DMS53 (cell line): Measurements from ENCODE around the gene MED15.

Experiments used
- DNase-seq: peaks from one replicate; lab custom pipeline; 2025; lab: John Stamatoyannopoulos, UW

The MED15 gene

DNA sequence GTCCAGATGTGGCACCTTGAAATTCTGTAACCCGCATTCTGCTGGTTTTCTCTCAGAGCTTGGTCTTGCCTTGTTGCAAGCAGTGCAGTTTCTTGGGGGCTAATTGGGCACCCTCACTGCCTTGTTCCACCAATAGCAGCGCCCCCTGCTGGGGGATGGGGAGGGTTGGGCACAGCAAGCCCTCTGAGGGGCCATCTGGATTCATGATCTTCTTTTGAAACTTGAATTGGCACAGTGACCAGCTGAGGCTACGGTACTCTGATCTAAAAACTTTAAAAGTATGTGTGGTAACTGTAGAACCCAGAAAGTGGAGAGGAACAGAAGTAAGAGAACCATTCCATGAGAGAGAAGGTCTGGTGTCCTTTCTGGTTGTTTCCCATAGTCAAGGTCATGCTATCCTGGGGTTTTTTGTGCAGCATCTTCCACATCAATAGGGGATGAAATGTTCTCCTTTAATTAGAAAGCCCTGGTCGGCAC, 64.2 kb downstream of the MED15 start:
- DNase-seq: peak; percentile 12

DNA sequence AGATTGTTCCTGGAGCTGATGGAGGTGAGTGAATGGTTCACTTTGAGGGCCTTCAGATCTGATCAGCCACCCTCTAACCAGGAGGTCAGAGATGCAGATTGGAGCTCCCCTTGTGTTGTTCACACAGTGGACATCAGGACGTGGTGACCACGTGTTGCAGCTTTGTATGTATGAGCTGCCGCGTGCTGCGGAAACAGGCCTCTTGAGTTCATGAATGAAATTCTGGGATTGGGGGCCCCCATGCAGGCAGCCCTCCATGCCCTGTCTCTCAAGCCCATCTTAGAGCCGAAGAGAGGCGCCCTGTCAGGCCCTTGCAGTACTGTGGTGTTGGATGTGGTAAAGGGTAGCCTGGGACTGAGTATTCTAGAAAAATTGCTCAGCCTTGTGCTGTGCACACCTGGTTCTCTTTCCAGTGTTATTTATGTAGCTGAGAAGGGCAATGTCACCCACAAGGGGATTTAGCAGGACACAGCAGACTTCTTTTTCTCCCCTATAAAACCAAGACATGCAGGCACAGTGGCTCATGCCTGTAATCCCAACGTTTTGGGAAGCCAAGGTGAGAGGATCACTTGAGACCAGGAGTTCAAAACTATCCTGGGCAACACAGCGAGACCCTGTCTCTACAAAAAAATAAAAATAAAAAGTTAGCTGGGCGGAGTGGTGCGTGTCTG, 64.9 kb downstream of the MED15 start:
- no peak for DNase-seq

DNA sequence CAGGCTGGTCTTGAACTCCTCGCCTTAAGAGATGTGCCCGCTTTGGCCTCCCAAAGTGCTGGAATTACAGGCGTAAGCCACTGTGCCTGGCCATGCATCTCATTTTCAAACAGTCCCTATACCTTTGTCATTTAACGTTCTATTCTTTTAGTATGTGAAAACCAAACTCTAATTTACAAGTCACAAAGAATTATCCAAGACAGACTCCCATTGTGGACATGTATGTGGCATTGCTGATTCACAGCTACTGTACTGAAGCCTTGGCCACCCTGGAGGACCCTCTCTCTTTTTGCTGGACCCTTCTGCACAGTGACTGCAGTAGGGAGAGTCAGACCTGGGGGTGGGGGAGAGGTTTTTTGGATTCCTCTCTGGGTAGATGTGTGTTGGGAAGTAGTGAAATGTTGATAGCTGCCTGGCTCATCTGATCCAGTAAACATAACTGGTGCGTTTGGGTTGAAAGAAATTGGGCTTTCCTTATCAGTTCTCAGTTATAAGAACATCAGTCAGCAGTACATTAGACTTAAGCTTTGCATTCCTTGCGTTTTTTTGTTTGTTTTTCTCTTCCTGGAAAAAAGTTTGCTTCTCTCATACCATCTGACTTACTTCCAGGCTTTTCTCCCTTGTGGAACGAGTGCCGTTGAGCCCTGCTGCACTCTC, 65.9 kb downstream of the MED15 start:
- no peak for DNase-seq

DNA sequence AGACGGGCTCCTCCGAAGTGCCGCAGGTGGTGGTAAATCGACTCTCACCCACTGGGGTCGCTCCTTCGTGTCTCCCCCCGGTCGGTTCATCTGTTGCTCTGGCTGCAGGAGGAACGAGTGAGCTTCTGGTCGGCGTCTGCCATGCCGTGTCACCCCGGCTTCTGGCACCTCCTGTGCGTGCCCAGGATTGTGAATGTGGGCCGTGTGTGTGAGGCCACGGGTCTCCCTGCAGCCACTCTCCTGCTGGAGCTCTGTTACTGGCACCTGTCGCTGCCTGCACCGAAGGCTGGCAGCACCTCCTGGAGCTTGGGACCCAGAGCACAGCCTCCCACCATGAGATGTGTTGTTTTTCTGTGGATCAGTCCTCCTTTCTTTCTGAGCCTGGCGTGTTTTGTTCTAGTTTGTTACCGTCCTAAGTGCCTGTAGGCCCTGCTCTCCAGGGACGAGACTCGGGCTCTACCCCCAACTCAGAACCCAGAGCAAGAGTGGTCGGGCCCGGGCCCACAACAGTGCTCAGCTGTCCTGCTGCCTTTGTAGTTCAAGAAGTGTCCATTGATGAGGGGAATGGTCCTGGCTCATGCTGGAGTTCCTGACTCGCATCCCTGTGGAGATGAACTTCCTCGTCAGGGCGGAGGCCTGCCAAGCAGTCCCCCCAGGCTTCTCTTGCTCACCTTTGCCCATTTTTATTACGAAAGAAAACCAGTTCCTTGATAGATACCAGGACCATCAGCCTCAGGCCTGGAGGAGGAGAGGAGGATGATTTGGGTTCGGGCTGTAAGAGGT, 66.6 kb downstream of the MED15 start:
- DNase-seq: no peak

DNA sequence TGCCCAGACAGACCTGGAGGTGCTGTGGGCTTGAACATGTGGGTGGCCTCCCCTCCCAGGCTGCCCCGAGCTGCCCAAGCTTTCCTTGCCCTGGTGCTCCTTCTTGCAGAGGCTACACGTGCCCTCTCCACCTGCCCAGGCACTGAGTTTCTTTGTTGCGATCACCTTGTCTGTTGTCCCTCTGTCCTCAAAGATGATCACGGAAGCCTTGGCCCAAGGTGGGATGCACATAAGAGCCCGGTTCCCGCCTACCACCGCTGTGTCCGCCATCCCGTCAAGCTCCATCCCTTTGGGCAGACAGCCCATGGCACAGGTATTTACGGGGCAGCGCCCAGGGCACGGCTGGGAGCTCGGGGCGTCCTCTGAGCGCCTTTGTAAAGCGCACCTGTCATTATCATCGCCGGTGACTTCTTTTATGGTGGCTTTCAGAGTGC, 67.5 kb downstream of the MED15 start:
- no peak for DNase-seq

DNA sequence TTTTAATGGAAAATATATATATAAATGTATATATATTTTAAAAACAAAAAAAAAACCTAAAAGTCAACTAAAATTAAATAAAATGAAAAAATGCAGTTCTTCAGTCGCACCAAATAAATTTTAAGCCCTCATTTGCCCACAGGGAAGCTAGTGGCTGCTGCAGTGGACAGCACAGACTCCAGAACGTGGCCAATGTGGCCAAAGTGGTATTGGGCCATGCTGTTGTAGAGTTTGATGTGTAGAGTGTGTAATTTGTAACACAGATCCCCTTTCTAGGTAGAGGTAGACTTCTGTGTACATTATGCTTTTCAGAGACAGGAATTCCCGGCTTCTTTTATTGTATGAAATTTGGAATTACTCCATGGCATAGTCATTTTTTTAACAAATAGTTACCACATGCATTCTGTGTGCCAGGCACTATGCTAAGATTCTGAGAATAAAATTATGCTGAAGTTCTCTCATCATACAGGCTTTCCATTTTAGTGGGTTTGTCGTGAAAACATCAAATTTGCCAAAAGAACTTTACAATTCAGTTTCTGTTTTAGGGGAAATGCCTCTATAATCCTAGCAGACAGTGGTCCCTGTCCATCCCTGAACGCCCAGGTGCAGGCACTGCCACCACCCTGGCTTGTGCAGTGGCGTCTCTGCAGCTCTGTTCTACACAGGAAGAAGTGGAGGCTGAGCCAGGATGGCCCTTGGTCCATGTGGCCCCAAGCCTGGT, 68.5 kb downstream of the MED15 start:
- DNase-seq: no peak

DNA sequence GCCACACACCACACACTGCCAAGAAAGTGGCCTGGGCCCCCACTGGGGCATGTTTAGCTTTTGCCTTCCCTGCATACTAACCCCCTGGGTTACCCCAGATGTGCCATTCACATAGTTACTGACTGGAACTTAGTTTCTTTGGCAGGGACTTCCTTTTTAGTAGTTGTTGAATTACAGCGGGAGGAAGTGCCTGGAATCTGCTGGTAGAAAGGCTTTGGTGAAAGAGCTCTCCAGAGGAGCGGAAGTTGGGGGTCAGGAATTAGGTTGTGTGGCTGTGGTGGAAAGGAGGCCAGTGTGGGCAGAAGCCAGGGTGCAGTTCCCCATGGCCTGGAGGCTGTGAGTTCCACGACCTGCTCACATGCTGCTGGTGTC, 69.0 kb downstream of the MED15 start:
- DNase-seq: no peak

DNA sequence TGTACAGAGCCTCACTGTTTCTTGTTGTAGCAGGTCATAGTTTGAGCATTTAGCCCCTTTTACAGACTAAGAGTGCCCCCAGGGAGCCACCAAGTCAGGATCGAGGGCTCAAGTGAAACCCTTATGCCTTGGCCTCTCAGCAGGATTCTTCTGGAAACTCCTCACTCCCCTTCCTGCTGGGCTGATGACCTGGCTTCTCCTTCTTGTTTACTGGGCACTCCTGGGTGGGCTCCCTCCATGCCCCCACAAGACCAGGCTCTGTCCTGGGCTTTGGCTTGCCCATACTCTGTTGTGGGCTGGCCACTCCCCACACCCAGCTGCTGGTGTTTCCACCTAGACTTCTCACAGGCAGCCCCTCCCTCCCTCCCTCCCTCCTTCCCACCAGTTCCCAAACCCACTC, 69.6 kb downstream of the MED15 start:
- no peak for DNase-seq

DNA sequence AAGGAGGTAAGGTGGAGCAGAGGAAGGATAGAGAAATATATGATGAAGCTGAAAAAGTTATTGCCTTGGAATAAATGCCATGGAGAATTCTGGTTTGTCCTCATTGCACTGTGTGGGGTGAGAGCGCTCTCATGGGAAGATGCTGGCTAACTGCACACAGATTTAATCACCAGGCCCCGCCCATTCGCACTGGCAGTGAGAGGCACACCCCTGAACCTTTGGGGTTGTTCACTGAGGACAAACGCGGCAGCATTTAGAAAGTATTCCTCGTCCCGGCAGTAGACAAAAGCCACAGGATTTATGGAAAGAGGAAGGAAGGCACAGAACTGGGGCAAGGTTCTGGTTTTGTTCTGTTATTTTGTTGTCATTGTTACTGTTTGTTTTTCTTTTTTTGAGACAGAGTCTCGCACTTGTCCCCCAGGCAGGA, 70.2 kb downstream of the MED15 start:
- no peak for DNase-seq

DNA sequence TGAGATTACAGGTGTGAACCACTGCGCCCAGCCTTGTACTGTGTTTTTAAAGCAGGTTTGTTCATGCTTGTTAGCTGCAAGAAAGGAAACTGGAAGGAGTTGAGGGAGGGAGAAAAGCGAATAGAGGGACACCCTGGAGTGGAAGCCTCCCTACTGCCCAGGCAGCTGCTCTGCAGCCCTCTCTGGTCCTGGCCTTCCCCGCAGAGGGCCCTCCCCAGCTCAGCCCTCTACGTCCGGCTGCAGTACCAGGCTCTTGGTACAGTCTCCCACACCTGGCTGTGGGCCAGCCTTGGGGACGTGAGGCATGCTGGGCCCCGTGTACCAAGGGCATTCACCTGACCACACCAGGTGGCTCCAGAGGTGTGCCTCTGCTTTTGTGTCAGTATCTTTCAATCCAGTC, 70.8 kb downstream of the MED15 start:
- DNase-seq: no peak

DNA sequence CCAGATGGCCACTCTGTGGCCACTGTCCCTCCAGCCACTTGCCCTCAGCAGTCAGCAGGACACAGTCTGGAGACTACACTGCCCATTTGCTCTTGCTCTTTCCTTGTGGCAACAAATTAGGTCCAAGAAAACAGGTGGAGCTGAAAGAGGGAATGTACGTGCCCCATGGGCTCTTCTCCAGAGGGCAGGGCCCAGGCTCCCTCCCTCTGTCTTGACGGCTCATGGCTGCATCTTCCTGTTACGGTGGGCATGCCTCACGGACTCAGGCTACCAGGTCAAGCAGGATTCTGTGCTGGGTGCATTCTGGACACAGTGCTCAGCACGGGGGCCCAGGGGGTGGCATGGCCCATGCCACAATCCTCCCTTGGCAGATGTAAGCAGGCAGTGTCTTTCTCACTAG, 71.3 kb downstream of the MED15 start:
- no peak for DNase-seq

DNA sequence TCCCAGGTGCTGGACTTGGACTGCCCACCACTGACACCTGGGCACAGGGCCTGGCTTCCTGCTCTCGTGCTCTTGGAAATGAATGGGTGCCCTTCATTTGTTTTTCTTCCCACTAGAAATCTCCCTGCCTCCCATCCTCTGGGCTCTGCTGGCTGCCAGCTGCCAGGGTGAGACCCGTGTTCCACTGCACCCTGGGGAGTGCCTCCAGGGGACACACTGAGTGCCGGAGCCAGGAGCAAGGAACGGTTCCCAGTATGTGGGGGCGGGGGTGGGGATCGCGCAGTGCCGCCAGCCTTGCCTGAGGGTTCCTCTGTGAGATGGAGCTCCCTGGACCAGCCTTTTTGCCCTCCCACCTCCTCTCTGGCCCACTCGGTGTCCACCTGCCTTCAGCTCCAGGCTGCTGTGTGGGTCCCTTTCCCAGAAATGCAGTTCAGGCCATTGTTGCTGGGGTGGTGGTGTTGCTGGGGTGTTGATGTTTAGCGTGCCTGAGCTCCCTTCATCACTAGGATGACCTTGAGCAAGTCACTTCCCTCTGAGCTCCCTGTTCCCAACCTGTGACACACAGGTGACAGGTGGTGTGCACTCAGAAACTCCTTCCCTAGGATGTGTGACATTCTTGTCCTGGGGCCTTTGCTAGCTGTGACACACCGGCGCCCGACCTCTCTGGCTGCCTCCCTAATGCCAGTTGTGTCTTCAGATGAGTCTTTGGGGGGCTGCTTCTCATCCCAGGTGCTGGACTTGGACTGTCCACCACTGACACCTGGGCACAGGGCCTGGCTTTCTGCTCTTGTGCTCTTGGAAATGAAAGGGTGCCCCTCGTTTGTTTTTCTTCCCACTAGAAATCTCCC, 72.1 kb downstream of the MED15 start:
- DNase-seq: no peak

DNA sequence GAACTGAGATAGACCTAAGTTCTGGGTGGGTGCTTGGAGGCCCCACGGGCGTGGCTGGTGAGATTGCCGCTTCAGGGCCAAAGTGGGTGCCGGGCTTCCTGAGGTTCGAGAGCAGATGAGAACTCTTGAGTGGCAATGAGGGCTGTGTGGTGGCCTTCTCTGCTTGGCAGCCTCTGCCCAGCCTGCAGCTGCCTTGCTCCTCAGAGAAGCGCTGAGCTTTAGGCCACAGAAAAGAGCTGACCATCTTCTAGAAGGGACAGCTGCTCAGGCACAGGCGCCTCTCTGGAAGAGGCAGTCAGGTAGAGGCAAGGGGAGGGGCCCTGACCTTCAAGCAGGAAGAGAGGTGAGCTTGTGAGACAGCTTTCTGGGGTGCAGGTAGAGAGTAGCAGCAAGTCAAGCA, 72.8 kb downstream of the MED15 start:
- DNase-seq: no peak

DNA sequence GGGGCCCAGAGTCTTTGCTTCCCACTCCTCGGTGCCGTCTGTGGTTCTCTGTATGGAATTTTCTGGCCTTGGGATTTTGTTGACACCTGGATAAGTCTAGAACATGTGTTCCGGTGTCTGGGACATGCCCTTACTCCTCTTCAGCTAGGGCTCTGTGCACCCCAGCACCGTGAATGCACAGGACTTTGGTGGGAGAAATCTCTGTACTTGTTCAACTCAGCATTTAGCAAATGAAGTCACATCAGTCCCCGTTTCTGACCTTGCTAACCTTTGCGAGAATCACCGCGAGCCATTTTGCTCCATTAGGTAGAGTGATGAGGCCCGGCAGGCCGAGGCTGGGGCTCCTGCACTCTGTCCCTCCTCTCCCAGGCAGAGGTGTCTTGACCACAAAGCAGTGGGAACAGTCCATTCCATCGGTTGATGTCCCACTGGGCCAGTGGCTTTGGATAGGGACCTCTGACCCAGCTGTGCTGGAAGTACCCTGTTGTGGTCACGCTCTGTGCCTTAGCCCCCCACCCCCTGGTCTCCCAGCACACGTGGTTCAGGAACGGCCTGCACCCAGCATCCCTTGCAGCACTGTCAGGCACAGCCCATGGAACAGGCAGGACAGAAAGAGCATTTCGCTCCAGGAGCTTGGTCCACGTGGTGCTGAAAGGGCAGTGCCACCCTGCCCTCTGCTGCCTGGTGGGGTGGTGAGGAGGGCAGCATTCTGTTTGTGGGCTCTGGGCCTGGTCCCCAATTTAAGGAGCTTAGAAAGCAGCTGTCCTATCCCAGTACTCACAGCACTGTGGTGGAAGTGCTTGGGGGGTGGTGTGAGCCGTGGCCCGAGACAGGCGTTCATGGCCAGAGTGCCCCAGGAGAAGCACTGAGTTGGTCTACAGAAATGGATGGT, 73.4 kb downstream of the MED15 start:
- no peak for DNase-seq

DNA sequence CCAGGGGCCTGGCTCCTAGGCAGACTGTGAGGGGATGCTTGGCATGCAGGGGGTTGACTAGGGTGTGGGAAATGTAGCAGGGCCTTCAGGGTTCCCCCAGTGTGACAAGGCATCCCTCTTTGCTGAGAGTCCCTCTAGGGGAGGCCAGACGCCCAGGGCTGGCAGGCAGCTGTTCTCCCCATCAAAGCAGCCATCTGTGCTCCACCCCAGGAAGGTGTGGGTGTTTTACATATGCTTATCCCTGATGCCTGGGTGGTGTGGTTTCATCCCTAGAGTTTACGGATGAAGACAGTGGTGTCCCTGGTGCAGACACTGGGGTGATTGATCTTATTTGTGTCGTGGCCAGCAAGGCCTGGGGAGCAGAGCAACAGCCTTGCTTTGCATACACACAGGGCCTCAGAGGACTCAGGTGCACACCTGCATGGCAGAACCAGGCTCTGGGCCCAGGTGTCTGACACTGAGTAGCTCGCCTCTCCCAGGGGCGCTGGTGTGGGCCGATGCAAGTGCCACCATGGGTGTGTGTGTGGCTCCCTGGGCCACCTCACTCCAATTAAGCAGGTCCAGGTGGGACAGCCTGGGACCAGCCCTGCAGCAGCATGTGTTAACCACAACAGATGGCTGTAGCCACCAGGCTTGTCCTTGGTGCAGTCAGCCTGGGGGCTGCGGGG, 74.2 kb downstream of the MED15 start:
- DNase-seq: no peak

DNA sequence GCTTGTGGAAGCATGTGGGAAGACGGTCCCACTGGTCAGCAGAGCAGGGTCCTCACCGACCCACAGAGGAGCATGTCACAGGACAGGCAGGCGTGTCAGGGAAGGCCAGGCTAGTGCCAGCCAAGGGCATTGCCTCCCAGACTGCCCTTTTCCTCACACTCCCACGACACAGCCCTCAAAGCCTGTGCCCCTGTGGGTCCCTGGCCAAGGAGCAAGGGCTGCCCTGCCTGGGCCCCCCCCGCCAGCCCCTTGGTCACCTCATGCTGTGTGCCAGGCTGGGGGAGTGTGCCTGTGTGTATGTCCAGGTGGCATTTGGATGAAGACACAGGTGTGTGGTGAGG, 74.7 kb downstream of the MED15 start:
- DNase-seq: no peak

DNA sequence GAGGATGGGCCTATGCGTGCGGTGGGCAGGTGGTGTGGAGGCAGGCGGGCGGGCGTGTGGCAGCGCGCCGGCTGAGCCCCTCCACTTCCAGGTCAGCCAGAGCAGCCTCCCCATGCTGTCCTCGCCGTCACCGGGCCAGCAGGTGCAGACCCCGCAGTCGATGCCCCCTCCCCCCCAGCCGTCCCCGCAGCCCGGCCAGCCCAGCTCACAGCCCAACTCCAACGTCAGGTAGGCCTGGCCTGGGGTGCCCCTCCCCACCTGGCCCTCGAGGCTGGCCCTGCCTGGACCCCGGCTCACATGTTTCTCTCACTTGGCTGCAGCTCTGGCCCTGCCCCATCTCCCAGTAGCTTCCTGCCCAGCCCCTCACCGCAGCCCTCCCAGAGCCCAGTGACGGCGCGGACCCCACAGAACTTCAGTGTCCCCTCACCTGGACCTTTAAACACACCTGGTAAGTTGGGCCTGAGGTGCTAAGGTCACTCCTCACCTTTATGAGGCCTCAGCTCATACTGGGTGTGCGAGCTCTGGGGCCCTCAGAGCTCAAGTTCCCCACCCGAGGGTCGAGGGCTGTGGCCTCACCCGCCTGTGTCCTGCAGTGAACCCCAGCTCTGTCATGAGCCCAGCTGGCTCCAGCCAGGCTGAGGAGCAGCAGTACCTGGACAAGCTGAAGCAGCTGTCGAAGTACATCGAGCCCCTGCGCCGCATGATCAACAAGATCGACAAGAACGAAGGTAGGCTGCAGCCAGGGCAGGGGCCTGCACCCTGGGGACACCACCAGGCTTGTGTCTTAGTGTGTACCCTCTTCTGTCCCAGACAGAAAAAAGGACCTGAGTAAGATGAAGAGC, 75.3 kb downstream of the MED15 start:
- no peak for DNase-seq

DNA sequence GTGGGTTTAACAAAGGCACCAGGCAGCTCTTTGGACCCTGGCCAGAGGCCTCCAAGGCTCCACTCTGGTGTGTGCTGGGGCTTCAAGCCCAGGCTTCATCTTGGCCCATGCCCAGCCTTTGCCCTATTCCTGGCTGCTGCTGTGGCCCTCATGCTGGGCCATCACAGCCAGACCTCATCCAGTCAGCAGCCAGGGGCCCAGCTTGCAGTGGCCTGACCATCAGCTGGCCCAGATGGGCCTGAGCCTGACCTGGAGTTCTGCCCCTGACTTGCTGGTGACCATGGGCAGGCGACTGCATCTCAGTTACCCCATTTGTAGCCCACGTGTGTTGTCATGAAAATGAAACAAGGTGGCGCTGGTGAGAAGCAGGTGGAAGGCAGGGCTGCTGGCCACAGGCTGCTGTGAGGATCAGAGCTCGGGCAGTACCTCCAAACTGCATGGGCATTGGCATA, 76.1 kb downstream of the MED15 start:
- peak; percentile 20 for DNase-seq
